ENCODE data around the gene CHIA.

Gene CHIA

GRCh38 chr1:111290630-111291029, at the start of gene CHIA:
Gene CHIA (plus strand): TSS chr1:111290851. CDS start chr1:111310468, 19,617 bp downstream.
- DNase-seq (ENCODE audit: low spot score) = no peak

GRCh38 chr1:111241797-111242196, 48.9 kb upstream of the CHIA start:
- no peak for DNase-seq (ENCODE audit: low spot score)

GRCh38 chr1:111242805-111243523, 47.7 kb upstream of the CHIA start:
- no peak for DNase-seq (ENCODE audit: low spot score)

GRCh38 chr1:111247125-111247838, 43.4 kb upstream of the CHIA start:
- DNase-seq (ENCODE audit: low spot score) = no peak

GRCh38 chr1:111249960-111250359, 40.7 kb upstream of the CHIA start:
- DNase-seq (ENCODE audit: low spot score) = no peak

- no peak for DNase-seq (ENCODE audit: low spot score)
Measured at GRCh38 chr1:111251570-111251969, 39.1 kb upstream of the CHIA start.

- no peak for DNase-seq (ENCODE audit: low spot score)
Measured at GRCh38 chr1:111252786-111253185, 37.9 kb upstream of the CHIA start.

- no peak for DNase-seq (ENCODE audit: low spot score)
Measured at GRCh38 chr1:111253876-111254275, 36.8 kb upstream of the CHIA start.

- DNase-seq (ENCODE audit: low spot score) = no peak
Measured at GRCh38 chr1:111256988-111257658, 33.5 kb upstream of the CHIA start.

- DNase-seq (ENCODE audit: low spot score) = no peak
Measured at GRCh38 chr1:111267801-111268508, 22.7 kb upstream of the CHIA start.

- DNase-seq (ENCODE audit: low spot score) = no peak
Measured at GRCh38 chr1:111269825-111270406, 20.7 kb upstream of the CHIA start.

GRCh38 chr1:111270771-111271463, 19.7 kb upstream of the CHIA start:
- no peak for DNase-seq (ENCODE audit: low spot score)

- DNase-seq (ENCODE audit: low spot score) = no peak
Measured at GRCh38 chr1:111271464-111271801, 19.2 kb upstream of the CHIA start.

- DNase-seq (ENCODE audit: low spot score) = no peak
Measured at GRCh38 chr1:111272081-111272480, 18.6 kb upstream of the CHIA start.

GRCh38 chr1:111274653-111275052, 16.0 kb upstream of the CHIA start:
- DNase-seq (ENCODE audit: low spot score) = no peak

- no peak for DNase-seq (ENCODE audit: low spot score)
Measured at GRCh38 chr1:111275079-111275478, 15.6 kb upstream of the CHIA start.

- DNase-seq (ENCODE audit: low spot score) = no peak
Measured at GRCh38 chr1:111275780-111276433, 14.7 kb upstream of the CHIA start.

GRCh38 chr1:111279144-111279543, 11.5 kb upstream of the CHIA start:
- DNase-seq (ENCODE audit: low spot score) = no peak

GRCh38 chr1:111280267-111280666, 10.4 kb upstream of the CHIA start:
- no peak for DNase-seq (ENCODE audit: low spot score)

- no peak for DNase-seq (ENCODE audit: low spot score)
Measured at GRCh38 chr1:111281411-111281810, 9.2 kb upstream of the CHIA start.

- no peak for DNase-seq (ENCODE audit: low spot score)
Measured at GRCh38 chr1:111283838-111284237, 6.8 kb upstream of the CHIA start.

Measured in left forelimb (tissue), 1 donor.